Omental fat pad (tissue), 4 donors: ENCODE data around the gene ST3GAL3. TPM values are rescaled to one million over a fixed set of nuclear protein-coding genes. Genes with fewer than 3 reads are reported as not detected.

Experiments
- ATAC-seq: fragments of 150-250 bp; one replicate; pipeline ENCODE4 v1.9.1; 2016; ENCODE audit warnings: mild to moderate bottlenecking, moderate library complexity; ENCODE audit not compliant: low FRiP score
- DNase-seq: peaks from one replicate; pipeline ENCODE4 v3.0.0-alpha.2; 2019; ENCODE audit warnings: low spot score
- total RNA-seq, 4 donors: library from RNA; depleted of rRNA; stranded (reverse); fragments of >200 nt; gene quantifications; one replicate each; pipeline ENCODE4 v1.1.0, GENCODE V29; 2016
- TF ChIP-seq, protein P1 (sequence below), 3 donors: fragments of 450-650 bp; IDR thresholded peaks; one replicate each; pipeline ENCODE4 v1.5.1; 2016 to 2017; ENCODE audit warnings: antibody characterized with exemption in 3 of 3, mild to moderate bottlenecking in 3 of 3, moderate library complexity in 2 of 3

ST3GAL3 gene
- total RNA-seq, 4 donors from 2014 or later: 13.4 to 23.9 (median 20.1) TPM

DNA sequence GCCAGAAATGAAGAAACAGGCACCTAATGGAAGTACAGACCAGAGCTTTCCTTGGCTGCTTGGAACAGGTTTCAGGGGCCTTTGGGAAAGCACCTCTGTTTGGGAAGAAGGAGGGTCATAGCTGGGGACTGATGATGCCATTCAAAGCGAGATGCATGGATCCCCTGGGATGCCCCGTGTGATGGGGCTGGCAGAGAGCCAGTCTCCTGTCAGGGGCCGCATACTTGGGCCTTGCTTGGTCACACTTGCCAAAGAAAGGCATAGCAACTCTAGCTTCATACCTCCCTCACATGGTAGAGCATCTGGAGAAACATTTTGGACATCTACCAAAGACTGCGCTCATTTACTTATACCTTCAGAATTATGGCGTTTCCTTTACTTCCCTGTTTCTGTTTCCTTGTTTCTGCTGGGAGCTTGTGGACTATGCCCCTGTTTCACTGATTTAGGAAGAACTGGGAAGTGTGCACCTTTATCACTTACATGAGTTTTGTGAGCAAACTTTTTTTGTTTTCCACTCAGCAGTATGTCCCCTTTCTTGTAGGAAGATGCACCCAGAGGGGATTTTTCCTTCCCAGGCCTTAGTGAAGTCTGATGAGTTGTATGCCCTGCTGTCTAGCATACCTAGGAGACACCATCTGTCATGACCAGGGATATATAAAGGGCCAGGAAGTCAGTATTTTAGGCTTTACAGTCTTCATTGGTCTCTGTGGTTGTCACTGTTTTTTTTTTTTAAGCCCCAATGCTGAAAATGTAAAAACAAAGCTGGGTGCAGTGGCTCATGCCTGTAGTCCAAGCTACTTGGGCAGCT is 19.8 kb upstream of the ST3GAL3 start:
- TF ChIP-seq, protein P1, sequence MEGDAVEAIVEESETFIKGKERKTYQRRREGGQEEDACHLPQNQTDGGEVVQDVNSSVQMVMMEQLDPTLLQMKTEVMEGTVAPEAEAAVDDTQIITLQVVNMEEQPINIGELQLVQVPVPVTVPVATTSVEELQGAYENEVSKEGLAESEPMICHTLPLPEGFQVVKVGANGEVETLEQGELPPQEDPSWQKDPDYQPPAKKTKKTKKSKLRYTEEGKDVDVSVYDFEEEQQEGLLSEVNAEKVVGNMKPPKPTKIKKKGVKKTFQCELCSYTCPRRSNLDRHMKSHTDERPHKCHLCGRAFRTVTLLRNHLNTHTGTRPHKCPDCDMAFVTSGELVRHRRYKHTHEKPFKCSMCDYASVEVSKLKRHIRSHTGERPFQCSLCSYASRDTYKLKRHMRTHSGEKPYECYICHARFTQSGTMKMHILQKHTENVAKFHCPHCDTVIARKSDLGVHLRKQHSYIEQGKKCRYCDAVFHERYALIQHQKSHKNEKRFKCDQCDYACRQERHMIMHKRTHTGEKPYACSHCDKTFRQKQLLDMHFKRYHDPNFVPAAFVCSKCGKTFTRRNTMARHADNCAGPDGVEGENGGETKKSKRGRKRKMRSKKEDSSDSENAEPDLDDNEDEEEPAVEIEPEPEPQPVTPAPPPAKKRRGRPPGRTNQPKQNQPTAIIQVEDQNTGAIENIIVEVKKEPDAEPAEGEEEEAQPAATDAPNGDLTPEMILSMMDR (IDR thresholded peaks at IDR 0.05): no peak
- ATAC-seq: no peak
- DNase-seq: no peak

- TF ChIP-seq, protein P1 (IDR thresholded peaks at IDR 0.05): no peak
- DNase-seq: no peak
- ATAC-seq: no peak
Measured at GRCh38 chr1:43688109-43688387, 19.3 kb upstream of the ST3GAL3 start.

GRCh38 chr1:43688594-43689000 is 18.7 kb upstream of the ST3GAL3 start:
- peak; percentile 64 for ATAC-seq

DNA sequence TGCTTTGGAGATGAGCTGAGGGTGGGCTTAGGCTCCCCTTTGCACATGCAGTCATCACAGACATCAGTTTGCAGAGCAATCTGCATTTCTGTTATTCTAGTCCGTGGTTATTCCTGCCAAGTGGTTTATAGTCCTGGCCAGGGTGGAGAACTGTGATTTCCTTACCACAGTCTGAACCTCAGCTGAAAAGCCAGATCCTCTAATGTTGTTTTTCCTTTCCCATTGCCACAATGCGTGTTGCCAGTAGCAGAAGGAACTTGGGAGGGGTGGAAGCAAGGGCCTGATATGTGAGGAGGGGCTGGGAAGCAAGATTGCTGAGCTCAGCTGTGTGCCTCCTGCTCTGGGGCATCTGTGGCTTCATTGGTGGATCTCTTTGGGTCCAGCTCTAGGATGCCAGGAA is 18.0 kb upstream of the ST3GAL3 start:
- no peak for DNase-seq
- ATAC-seq: no peak
- TF ChIP-seq, protein P1 (IDR thresholded peaks at IDR 0.05): no peak

More at GRCh38 chr1:43688594-43689000, 18.7 kb upstream of the ST3GAL3 start:
- TF ChIP-seq, protein P1 (IDR thresholded peaks at IDR 0.05): no peak
- no peak for DNase-seq

DNA sequence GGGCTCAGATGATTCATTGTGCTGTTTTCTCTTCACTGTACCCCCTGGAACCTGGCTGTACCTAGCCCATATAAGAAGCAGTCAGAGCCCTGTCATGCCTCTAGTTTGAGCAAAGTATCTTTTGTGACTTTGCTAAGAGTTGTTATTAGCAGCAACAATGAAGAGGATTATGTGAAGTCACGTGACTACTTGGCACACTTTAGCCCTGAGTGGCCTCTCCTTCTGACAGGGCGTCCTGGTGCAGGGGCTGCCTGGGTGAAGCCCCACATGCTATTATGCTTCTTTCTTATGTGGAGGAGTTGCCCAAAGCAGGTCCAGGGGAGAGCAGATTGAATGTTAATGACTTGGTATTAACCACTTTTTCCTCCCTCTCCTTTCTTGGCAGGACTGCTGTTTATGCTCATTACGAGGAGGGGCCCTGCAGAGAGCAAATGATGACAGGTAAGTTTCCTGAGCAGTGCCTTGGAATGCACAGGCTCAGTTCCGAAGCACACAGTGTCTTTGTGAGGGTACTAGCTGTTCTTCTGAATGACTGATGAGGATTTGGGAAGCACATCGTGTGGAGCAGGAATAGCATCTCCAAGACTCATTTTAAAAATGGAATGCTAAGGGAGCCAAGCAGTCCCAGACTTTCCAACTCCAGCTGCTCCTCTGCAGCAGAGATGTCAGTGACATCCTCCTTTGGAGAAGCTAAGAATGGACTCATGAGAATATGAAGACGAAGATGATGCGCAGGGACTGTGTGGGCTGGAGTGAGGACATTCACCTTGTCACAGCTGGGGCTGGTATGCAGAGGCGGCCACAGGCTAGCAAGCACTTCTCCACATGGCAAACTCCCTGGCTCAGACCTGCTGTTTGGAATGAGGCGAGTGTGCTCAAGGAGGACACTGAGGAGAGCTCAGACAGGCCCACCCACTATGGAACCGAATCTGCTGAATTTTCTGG is 15.2 kb upstream of the ST3GAL3 start:
- DNase-seq: no peak
- peak; percentile 28 for ATAC-seq
- TF ChIP-seq, protein P1 (IDR thresholded peaks at IDR 0.05): no peak

DNA sequence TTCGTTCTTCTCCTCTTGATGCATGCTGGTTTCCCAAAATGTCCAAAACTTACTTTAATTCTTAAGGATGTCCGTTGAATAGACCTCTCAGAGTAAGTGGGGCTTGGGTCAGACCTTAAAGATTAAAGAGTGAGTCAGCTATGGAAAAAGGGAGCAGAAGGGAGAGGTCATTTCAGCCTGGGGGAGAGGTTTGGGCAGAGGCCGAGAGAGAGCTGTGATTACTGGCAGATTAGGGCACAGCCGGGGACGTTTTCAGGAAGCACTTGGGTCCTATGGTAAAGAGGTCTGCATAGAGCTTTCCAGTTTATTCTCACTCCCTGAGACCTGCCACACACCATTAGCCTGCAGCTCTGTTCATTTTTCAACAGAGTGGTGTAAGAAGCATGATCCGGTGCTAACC is 14.0 kb upstream of the ST3GAL3 start:
- TF ChIP-seq, protein P1 (IDR thresholded peaks at IDR 0.05): no peak
- peak; percentile 11 for ATAC-seq
- no peak for DNase-seq
